NCI-H1092 (cell line): Measurements from ENCODE around the gene DOK7.
"Not testable (repeated sequence)": the region's sequence is repeated elsewhere in the genome, so short reads cannot be mapped to it uniquely, and the experiment has no call there.

Experiments
- DNase-seq: peaks from one replicate; lab custom pipeline; 2025; lab: John Stamatoyannopoulos, UW

The DOK7 gene

DNA sequence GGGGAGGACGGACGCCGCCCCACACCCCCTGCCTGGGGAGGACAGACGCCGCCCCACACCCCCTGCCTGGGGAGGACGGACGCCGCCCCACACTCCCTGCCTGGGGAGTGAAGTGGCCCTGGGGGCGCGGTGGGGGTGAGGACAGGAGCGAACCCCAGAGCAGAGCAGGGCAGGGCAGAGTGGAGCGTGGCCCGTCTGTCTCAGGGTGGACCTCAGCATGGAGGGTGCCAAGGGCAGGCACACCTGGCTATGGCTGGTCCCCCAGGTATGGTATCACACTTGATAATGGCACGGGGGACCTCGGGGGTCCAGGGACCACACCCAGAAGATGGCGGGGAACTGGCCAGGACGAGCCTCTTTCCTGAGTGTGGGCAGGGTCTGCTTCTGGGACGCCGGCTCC lies 59.5 kb downstream of the DOK7 start:
- DNase-seq = no peak

DNA sequence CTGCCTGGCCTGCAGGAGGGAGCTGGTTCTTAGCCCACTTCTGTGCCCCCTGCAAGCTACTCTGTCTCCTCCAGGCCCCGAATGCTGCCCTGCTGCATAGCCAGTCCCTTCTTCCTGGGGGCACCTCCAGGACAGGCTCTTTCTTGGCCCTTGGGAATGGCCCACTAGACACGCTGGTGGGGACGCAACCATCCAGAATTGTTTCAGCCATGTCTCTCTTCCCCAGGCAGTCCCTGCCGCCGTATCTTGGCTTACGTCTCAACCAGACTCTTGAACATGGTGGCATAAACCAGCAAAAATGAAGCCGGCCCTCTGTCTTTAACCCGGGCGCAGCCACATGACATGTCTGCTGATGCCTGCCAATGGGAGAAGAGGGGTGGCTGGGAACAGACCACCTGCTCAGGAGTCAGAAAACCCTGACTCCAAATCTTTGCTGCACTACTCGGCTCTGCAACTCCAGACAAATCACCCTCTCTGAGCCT lies 60.1 kb downstream of the DOK7 start:
- DNase-seq = no peak

DNA sequence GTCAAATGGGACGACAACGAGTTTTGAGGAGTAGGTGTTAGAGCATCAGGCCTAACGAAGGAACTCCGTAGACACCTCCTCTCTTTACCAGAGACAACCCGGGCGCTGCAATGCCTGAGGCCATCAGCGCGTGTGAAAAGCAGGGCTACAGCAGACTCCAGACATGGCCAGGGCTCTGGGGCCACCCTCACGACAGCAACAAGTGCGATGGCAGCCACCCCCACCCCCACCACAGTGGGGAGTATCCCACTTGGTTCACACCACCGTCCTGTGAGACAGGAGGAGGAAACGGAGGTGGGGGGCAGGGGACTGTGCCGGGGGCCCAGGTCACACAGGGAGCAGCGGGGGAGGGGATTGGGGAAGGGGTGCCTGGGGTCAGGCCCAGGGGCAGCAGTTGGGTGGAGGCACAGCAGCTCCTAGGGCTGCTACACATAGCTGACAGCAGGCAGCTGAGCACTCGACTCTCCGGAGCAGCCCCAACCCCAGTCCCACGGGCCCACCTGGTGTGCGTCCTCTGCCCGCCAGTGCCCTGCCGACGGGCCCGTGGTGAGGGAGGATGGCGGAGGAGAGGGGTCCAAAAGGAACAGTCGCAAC lies 60.6 kb downstream of the DOK7 start:
- DNase-seq = no peak

DNA sequence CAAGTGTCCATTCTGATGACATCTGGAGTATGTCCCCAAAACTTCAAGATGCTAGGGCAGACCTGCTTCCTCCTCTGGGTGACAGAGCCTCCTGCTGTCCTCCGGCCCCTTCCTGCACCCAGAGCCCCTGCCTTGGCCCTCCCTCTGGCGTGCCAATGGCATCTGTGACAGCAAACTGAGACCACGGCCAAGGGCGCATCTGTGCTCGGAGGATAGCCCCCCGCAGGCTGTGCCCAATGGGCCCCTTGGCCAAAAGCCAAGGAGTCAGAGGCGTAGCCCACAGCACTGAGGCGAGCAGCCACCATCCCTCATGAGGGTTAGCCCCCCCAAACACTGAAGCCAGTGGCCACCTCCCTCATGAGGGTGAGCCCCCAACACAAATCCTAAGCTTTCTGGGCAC lies 61.2 kb downstream of the DOK7 start:
- no peak for DNase-seq

DNA sequence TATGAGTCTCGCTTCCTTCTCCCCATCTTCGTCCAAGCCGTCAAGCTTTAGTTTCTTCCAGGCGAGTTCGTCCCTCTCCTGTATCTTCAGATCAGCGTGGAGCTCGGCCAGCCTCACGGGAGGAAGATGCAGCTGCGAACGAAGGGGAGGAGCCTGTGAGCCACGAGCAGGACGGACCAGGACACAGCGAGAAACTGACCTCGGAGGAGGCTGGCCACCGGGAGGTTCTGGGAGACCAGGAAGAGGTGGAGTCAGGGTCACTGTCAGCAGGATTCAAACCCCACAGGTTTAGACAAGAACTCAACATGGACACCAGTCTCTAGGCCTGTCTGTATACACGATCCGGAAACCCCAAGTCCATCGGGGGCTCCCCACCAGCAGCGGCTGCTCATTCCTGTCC lies 61.8 kb downstream of the DOK7 start:
- no peak for DNase-seq

DNA sequence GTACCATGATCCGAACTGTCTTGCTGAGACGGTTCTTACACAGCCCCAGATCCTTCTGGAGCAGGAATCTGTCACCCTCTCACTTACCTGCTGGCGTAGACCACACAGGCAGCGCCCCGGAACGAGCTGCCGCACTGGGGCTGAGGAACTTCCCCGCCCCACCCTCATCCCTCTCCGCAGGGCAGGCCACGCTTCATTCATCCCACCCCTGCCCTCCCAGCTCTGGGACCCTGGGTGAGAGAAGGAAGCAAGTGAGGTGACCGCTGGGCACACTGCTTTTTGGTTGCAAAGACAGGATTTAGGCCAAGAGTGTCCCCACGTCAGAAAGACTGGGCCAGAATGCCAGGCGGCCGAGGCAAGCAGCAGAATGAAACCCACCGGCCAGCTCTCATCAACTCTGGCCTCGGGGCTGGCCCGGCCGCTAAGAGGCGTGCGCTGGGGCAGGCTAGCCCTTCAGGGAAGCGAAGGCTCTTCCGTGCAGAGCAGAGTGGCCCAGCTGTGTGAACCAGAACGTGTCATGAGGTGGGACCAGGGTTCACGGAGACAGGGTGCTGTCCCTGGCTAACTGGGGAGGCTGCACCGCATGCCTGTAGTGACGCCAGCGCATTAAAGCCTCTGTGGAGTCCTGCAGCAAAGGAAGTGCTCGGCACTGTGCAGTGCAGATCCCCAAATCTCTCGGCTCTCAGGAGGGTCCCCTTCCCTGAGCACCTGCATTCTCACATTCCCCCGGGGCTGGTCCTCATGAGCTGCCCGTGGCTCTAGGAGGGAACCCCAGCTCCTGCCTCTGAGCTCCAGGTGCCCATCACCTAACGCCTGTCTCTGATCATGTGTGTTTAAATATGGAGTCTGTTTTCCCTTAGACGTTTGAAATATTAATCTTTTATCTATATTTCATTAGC lies 62.7 kb downstream of the DOK7 start:
- DNase-seq = no peak

DNA sequence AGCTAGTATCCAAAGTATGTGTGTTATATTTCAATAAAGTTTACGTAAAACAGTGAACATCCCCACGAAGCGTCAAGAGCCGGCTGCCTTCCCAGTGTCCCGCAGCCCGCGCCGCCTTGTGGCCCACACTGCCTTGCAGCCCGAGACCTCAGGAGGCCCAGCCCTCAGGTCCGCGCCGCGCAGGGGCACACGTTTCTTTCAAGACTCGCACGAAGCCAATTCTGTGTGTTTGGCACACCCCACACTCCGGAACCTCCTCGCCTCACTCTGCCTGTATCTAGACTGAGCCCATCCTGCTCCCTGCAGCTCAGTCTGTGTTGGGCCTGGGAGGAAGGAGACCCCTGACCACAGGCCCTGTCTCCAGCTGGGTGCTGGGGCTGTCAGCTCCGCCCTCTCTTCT lies 63.4 kb downstream of the DOK7 start:
- DNase-seq = no peak

DNA sequence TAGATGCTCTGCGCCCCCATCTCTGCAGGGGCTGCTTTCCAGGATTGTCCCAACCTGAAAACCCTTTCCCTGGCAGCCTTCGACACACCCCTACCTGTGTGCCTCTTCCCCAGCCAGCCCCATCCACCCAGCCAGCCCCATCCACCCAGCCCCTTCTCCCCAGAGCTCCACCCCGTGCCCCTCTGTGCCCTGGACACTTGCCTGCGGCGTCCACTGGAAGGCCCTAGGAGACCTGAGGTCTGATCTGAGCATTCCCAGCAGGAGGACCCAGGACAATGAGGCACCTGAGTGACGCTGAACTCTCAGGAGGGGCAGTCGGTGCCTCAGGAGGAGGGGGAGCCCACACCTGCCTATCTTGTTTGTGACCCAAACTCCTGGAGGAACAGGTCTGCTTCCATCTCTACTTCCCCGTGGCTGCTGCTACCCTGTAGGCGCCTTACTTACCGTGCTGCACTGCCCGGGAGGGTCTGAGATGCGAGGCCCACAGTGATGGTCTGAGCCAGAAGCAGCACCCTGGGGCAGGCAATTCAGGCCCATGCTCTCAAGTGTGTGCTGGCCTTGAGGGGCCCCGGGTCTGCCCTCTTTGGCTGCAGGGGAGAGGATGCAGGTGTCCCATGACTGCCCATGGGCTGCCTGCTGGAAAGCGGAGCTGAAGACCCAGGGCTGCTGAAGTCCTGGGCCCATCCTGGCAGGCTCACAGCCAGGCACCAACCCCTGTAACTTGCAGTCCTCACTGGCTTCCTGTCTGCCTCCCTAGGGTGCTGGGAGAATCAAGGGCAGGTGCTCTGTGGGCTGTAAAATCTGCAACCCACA lies 64.2 kb downstream of the DOK7 start:
- DNase-seq = no peak

DNA sequence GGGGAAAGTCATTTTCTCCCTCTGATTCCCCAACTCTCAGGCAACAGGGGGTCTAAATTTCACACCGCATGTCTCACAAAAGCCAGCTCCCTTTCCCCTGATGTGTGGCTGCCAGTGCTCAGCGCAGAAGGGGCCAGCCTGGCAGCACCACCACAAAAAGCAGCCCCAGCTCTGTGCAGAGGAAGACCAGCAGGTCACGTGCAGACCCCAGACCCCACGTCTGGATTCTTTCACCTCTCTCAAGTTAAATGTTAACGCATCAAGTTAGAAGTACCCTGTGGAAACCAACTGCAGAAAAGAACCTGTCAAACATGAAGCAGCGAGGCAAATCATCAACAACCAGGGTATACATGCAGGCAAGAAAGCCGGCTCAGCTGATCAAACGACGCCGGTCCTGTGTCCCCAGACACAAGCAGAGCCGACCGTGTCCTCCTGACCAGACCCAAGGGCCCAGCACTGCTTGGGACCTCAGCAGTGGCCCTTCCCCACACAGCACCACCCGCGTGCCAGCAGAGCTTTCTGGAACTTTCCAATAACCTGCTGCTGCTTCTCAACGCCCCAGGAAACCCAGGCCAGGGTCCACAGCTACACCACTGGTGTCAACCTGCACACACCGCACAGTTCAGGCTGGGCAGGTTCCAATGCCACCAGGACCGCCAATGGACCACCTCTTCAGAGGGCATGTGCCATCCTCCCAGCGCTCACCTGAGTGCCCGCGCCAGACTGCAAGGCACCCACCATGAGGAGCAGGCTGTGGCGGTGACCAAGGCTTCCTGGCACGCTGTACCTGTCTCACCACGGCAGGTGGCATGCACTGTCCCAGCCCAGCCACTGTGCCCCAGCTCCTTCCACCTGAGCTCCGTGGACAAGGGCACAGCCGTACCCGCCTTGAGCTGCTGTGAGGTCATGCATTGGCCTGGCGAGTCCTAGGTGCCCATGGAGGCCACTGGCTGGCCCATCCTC lies 65.1 kb downstream of the DOK7 start:
- DNase-seq = no peak

DNA sequence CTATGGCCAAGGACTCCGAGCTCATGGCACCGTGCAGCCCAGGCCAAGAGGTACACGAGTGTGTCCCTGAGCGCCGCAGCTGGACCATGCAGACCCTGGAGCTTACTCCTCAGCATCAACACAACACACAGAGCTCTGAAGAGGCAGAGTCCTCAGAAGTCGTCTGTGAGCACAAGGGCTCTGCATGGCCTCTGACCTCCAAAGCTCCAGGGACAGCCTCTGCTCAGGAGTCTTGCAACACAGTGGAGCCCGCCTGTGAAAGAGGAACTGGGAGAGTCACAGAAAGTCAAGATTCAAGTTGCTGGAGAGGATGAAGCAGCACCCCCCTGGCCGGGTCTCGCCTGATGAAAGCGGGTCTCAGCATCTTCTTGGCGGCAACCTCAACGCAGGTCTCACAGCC lies 66.3 kb downstream of the DOK7 start:
- no peak for DNase-seq

DNA sequence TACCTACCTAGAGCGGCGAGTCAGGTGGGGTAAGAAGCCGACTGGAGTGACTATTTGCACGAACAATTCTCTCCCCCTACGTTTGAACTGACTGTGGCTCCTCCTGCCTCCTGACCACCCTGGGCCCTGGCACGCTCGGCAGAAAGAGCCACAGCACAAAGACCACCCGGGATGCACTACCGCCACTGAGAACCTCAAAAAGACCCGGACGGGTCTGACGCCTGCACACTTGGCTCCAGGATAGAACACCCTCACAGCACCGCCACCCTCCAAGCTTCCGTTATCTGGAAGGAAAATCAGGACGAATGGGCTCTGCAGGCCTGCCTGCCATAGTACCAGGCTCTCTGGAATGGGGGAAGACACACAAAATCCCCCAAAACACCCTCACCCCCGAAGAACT lies 66.9 kb downstream of the DOK7 start:
- no peak for DNase-seq

DNA sequence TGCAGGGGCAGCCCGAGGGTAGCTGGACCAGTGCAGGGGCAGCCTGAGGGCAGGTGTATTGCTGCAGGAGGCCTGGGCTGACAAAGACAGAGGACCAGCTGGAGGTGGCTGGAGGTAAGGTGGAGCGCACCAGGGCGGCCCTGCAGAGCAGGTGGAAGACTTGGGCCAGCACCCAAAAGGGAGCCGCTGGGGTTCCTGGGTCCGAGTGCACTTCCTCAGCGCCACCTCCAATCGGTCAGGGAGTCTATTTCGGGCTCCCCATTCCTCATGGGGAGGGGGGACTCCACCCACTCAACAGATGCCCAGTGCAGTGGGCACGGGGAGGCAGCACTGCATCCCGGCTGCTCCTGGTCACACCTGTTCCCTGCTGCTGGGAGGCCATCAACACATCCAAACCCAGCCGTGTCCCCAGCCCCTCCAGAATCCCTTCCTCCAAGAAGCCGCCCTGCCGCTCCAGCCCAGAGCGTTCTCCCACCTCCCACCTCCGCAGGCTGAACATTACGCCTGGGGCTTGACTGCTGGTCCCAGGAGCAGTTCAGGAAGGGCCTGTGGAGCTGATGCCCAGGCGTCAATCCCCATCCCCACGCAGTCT lies 67.7 kb downstream of the DOK7 start:
- DNase-seq = no peak

DNA sequence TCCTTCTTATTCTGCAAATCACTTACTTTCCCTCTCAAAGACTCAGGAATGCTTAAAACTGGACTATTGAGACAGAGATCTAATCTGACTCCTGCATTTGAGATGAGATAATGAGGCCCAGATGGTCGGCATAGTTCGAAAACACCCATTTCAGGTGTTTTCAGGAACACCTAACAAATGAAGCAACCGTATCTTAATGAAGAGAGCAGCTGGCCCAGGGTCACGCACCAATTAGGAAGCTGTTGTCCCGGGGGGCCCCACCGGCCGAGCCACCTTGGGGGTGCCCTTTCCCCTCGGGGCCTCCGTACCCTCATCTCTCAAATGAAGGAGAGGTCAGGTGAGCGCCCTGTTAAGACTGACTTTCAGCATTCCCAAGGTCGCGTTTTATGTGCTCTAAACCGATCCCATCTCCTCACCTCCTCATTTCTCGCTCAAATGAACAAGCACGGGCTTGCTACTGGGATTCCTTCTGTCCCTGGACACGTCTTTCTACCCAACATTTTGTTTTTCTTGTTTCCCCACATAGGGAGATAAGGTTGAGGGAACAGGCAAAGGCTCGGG lies 68.3 kb downstream of the DOK7 start:
- DNase-seq = no peak

DNA sequence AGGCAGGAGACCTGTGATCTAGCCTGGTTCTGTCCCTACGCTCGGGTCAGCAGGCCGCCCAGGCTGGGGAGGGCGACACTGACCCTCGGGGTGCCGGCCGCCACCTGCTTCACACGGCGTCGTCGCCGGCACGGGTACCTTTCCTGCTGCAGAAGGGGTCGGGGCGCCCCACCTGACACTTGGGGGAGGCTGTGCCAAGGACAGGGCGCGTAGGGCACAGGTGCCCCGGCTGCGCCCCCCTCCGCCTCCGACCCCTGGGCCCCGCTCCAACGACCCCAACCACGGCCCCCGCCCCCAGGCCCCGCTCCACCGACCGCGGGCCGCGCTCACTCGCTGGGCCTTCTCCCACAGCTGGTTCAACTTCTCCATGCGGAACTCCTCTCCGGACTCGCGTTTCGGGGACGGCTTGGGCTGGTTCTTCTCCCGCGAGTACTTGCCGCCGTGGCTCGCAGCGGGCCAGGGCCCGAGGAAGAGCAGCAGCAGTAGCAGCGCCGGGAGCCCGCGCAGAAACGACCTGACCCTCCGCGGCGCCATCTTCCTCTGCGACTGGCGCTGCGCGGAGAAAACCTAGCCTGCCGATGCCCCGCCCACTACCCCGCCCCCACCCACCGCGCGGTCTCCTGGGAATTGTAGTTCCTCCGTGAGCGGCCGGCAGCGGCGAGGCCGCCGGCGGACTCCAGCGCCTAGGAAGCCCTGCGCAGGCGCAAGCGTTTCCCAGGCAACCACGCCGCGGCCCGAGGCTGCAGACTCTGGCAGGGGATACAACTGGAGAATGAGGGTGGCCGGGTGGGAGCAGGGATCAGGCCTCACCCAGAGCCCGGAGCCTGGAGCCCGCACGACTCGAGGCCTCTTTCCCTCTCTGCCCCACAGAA lies 69.0 kb downstream of the DOK7 start, which contains the start of gene LRPAP1:
Gene LRPAP1, minus strand, starts transcription at position 544 of the 872 bp plus-strand sequence. Its CDS starts 10 bp downstream, at position 534.
- peak; percentile 90 for DNase-seq

DNA sequence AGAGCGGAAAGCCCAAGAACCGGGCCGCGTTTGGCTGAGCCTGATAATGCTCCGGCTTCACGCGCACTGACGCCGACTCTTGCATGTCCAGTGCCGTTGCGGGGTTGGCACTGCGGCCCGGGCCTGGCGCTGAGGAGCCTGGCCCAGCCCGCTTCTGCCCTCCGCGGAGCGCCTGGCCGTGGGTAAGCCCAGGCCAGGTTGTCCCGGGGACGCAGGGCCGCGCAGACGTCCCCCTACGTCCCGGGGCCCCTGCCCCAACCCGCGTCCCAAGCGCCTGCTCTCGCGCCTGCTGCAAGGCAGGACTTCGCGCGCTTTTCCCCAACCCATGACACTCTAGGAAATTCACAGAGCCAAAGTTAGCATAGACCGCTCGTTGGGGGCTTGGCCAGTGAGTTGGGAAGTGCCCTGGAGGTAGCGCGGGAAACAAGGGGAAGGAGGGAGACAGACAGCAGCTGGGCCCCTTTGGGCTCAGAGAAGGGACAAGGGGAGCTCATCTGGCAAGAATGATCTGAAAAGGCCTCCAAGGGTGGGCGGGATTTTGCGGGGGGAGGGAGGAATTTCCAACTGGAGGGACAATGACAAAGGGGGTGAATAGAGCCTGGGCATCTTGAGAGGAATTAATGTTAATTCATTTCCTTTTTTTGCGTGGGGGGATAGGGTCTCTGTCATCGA lies 69.8 kb downstream of the DOK7 start:
- no peak for DNase-seq

DNA sequence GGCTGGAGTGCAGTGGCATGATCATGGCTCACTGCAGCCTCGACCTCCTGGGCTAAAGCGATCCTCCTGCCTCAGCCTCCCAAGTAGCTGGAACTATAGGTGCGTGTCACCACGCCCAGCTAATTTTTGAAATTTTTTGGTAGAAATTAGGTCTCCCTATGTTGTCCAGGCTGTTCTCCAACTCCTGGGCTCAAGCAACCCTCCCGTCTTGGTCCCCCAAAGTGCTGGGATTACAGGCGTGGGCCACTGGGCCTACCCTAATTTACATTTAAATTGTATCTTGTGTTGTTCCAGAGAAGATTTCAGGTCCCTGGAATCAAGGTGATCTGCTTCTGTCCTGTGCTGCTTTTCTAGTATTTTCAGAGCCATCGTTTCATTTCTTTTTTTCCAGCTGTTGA lies 70.3 kb downstream of the DOK7 start:
- no peak for DNase-seq

DNA sequence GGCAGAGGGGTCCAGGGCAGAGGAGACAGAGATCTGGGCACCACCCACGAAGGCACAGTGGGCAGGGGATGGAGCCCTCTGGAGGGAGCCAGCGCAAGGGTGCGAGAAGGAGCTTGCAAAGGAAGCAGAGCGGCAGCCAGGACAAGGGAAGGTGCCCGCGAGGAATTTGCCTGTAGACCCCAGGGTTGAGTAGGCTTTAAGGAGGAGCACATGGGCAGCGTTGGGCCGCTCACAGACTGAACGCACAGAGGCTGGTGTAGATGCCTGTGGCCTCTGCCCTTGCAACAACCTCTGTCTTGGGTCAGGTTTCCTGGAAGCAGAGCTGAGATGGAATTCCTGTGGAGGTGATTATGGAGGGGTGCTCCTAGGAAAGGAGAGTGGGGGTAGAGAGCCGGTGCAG lies 72.7 kb downstream of the DOK7 start:
- not testable (repeated sequence) for DNase-seq

DNA sequence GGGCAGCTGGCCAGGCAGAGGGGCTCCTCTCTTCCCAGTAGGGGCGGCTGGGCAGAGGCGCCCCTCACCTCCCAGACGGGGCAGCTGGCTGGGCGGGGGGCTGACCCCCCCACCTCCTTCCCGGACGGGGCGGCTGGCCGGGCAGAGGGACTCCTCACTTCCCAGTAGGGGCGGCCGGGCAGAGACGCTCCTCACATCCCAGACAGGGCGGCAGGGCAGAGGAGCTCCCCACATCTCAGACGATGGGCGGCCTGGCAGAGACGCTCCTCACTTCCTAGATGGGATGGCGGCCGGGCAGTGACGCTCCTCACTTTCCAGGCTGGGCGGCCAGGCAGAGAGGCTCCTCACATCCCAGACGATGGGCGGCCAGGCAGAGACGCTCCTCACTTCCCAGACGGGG lies 75.8 kb downstream of the DOK7 start:
- not testable (repeated sequence) for DNase-seq

DNA sequence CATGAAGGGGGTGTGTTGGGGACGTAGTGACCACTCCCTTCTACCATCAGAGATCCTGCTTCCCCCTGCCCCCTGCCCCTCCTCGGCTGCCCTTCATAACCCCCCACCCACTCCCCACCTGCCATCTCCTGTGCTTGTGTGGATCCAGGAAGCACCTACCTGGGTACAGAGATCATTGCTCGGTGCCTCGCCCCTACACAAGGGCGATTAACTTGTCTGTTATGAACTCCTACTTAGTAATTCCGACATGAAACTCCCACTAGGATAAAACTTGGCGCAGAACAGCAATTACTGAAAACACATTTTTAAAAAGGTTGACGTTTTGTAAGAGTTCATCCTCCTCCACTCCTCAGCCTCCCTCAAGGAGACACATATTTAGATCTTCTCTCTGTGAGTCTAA lies 80.3 kb downstream of the DOK7 start:
- DNase-seq = not testable (repeated sequence)
